Body of pancreas (tissue), 4 donors: Measurements from ENCODE around the gene HOXA2. TPM values are rescaled to one million over a fixed set of nuclear protein-coding genes. Genes with fewer than 3 reads are reported as not detected.

Source experiments
- ATAC-seq: fragments of 150-250 bp; one replicate; pipeline ENCODE4 v1.9.1; 2016
- DNase-seq, 4 donors: peaks; one replicate each; pipeline ENCODE4 v3.0.0-alpha.2; 2019
- H3K27ac ChIP-seq, 4 donors: fragments of 200-600 bp; sonication (generic); 1 replicate in 3 of 4; 2 replicates in 1 of 4; pipeline versions ENCODE4 v1.5.1 to v1.6.1; 2016 to 2019; ENCODE audit warnings: mild to moderate bottlenecking in 1 of 4, mixed read lengths in 1 of 4, moderate library complexity in 1 of 4
- H3K27me3 ChIP-seq, 2 donors: fragments of 200-600 bp; sonication (generic); one replicate each; pipeline ENCODE4 v1.6.0; 2016; ENCODE audit warnings: mild to moderate bottlenecking in 1 of 2
- H3K36me3 ChIP-seq, 2 donors: fragments of 200-600 bp; sonication (generic); replicated peaks in 1 of 2; 2 replicates each; pipeline ENCODE4 v1.5.1; 2016; ENCODE audit warnings: low read depth in 2 of 2; ENCODE audit not compliant: insufficient read depth in 1 of 2
- H3K4me1 ChIP-seq: fragments of 200-600 bp; sonication (generic); one replicate; pipeline ENCODE4 v1.6.0; 2016
- H3K4me3 ChIP-seq, 2 donors: fragments of 200-600 bp; sonication (generic); 1 replicate in 1 of 2; 2 replicates in 1 of 2; pipeline ENCODE4 v1.5.1; 2016 to 2019
- H3K9me3 ChIP-seq, 3 donors: fragments of 200-600 bp; sonication (generic); 1 replicate in 2 of 3; 2 replicates in 1 of 3; pipeline ENCODE4 v1.5.1; 2016
- CTCF ChIP-seq, 7 experiments: fragments of 450-650 bp in 4 of 7; fragments of 200-600 bp in 3 of 7; sonication (generic) in 3 of 7; IDR thresholded peaks; one replicate each; pipeline ENCODE4 v1.5.1; 2016 to 2019; ENCODE audit warnings: antibody characterized with exemption in 7 of 7
- POLR2A ChIP-seq, 3 donors: fragments of 450-650 bp; IDR thresholded peaks; one replicate each; pipeline ENCODE4 v1.6.1; 2016; ENCODE audit warnings: antibody characterized with exemption in 3 of 3, mild to moderate bottlenecking in 2 of 3
- WGBS, 2 donors: methylation state at CpG; one replicate each; pipeline ENCODE4 v1.1.5; 2017; 5-methylcytosine and 5-hydroxymethylcytosine counted together
- intact Hi-C: fragments of 100-400 bp; cut with DNase I; formaldehyde crosslinking; loops from one replicate; pipeline ENCODE4 v1.15.1; 2023
- total RNA-seq, 2 donors: library from RNA; depleted of rRNA; stranded (reverse); fragments of >200 nt; gene quantifications; one replicate each; pipeline ENCODE4 v1.1.0, GENCODE V29; 2016

HOXA2 gene
- total RNA-seq, 2 donors from 2014 or later, result 0.66 TPM; not detected in 1

GRCh38 chr7:27137640-27138315 is 35.3 kb upstream of the HOXA2 start:
- 32 to 33% methylated on average over 2 of the region's 2 CpGs for WGBS, 2 donors
- intact Hi-C loops, result no loop called here
- H3K4me3 ChIP-seq, result no peak overlapping the region
- no peak for DNase-seq
- H3K27me3 ChIP-seq, result peaks cover 0 to 44% of the 10 kb centered on the region in 2 donors
- H3K27ac ChIP-seq, result no peak overlapping the region
- no peak for ATAC-seq
- no peaks in the 10 kb centered on the region for H3K36me3 ChIP-seq
- H3K4me1 ChIP-seq, result peaks cover 15% of the 10 kb centered on the region
- no peaks in the 10 kb centered on the region for H3K9me3 ChIP-seq
- TF ChIP-seq POLR2A (IDR thresholded peaks at IDR 0.05), result no peak
- TF ChIP-seq CTCF (IDR thresholded peaks at IDR 0.05), result no peak

- no peaks in the 10 kb centered on the region for H3K9me3 ChIP-seq
- WGBS, 2 donors, result 6 to 14% methylated on average over 2 of the region's 2 CpGs
- intact Hi-C loops, result no loop called here
- no peak for ATAC-seq
- DNase-seq, result no peak
- H3K27me3 ChIP-seq, result peaks cover 0 to 29% of the 10 kb centered on the region in 2 donors
- H3K27ac ChIP-seq, result no peak overlapping the region
- H3K36me3 ChIP-seq, result no peaks in the 10 kb centered on the region
- no peak for TF ChIP-seq POLR2A (IDR thresholded peaks at IDR 0.05)
- no peak overlapping the region for H3K4me3 ChIP-seq
- H3K4me1 ChIP-seq, result peaks cover 12% of the 10 kb centered on the region
These were observed 31.9 kb upstream of the HOXA2 start for GRCh38 chr7:27134392-27134791.

GRCh38 chr7:27133409-27134231 is 31.1 kb upstream of the HOXA2 start:
- DNase-seq (no peak), ATAC-seq (no peak)
- Histone ChIP-seq H3K4me1 (peaks cover 10% of the 10 kb centered on the region), H3K27me3 (peaks cover 0 to 26% of the 10 kb centered on the region in 2 donors), H3K9me3 (no peaks in the 10 kb centered on the region), H3K27ac (no peak overlapping the region), H3K4me3 (no peak overlapping the region), H3K36me3 (no peaks in the 10 kb centered on the region)
- TF ChIP-seq CTCF (IDR thresholded peaks at IDR 0.05) (no peak), POLR2A (IDR thresholded peaks at IDR 0.05) (no peak)
- 21 to 24% methylated on average over 18 of the region's 18 CpGs for WGBS, 2 donors
- intact Hi-C loops, result no loop called here

GRCh38 chr7:27132978-27133377 is 30.5 kb upstream of the HOXA2 start:
- no peaks in the 10 kb centered on the region for H3K36me3 ChIP-seq
- no peak for TF ChIP-seq CTCF (IDR thresholded peaks at IDR 0.05)
- no peak for TF ChIP-seq POLR2A (IDR thresholded peaks at IDR 0.05)
- no peak for ATAC-seq
- peaks cover 10% of the 10 kb centered on the region for H3K4me1 ChIP-seq
- no peak for DNase-seq
- H3K27me3 ChIP-seq, result peaks cover 0 to 26% of the 10 kb centered on the region in 2 donors
- no peak overlapping the region for H3K4me3 ChIP-seq
- no peak overlapping the region for H3K27ac ChIP-seq
- no peaks in the 10 kb centered on the region for H3K9me3 ChIP-seq
- 12 to 23% methylated on average over 6 of the region's 6 CpGs for WGBS, 2 donors
- intact Hi-C loops, result no loop called here

- ATAC-seq (no peak), DNase-seq (no peak)
- TF ChIP-seq CTCF (IDR thresholded peaks at IDR 0.05), result no peak
- TF ChIP-seq POLR2A (IDR thresholded peaks at IDR 0.05), result no peak
- no peak overlapping the region for H3K4me3 ChIP-seq
- peaks cover 10% of the 10 kb centered on the region for H3K4me1 ChIP-seq
- no peak overlapping the region for H3K27ac ChIP-seq
- intact Hi-C loops, result no loop called here
- H3K27me3 ChIP-seq, result peaks cover 0 to 26% of the 10 kb centered on the region in 2 donors
- H3K36me3 ChIP-seq, result no peaks in the 10 kb centered on the region
- WGBS, 2 donors, result 37 to 40% methylated on average over 2 of the region's 2 CpGs
- no peaks in the 10 kb centered on the region for H3K9me3 ChIP-seq
These were observed 29.7 kb upstream of the HOXA2 start for GRCh38 chr7:27132214-27132613.
